Mesendoderm (in vitro differentiated cells): ENCODE measurements around the gene LAMC1.

Experiments
- DNase-seq: peaks from one replicate; pipeline ENCODE4 v3.0.0; 2013
- H2AK5ac ChIP-seq: 2 replicates; pipeline ENCODE4 v1.6.1; 2013; ENCODE audit warnings: low read length, inconsistent platforms
- H2BK120ac ChIP-seq: 2 replicates; pipeline ENCODE4 v1.6.1; 2013; ENCODE audit warnings: low read depth, mild to moderate bottlenecking, low read length, moderate library complexity, mixed read lengths
- H2BK15ac ChIP-seq: replicated peaks from 2 replicates; pipeline ENCODE4 v1.6.1; 2013; ENCODE audit warnings: low read depth, mild to moderate bottlenecking, moderate library complexity
- H2BK5ac ChIP-seq: 2 replicates; pipeline ENCODE4 v1.6.1; 2013; ENCODE audit warnings: low read length, inconsistent platforms
- H3K18ac ChIP-seq: 2 replicates; pipeline ENCODE4 v1.6.1; 2013; ENCODE audit warnings: mild to moderate bottlenecking, low read length, mixed read lengths
- H3K23ac ChIP-seq: one replicate; pipeline ENCODE4 v1.6.1; 2013; ENCODE audit warnings: low read length
- H3K27ac ChIP-seq: 2 replicates; pipeline ENCODE4 v1.5.1; 2013; ENCODE audit warnings: low read depth, mild to moderate bottlenecking, inconsistent platforms, low read length, moderate library complexity
- H3K27me3 ChIP-seq: 2 replicates; pipeline ENCODE4 v1.6.1; 2013; ENCODE audit warnings: low read length, control low read depth, mild to moderate bottlenecking, inconsistent platforms; ENCODE audit not compliant: insufficient read depth, poor library complexity
- H3K36me3 ChIP-seq: 2 replicates; pipeline ENCODE4 v1.6.1; 2013; ENCODE audit warnings: low read length, inconsistent platforms; ENCODE audit not compliant: control insufficient read depth, insufficient read depth
- H3K4ac ChIP-seq: one replicate; pipeline ENCODE4 v1.6.1; 2013; ENCODE audit warnings: low read depth, mild to moderate bottlenecking, low read length, moderate library complexity
- H3K4me1 ChIP-seq: 2 replicates; pipeline ENCODE4 v1.6.1; 2013; ENCODE audit warnings: low read depth, low read length, inconsistent platforms; ENCODE audit not compliant: control insufficient read depth
- H3K4me2 ChIP-seq: 2 replicates; pipeline ENCODE4 v1.6.1; 2013; ENCODE audit warnings: low read length
- H3K4me3 ChIP-seq: 2 replicates; pipeline ENCODE4 v1.5.1; 2013; ENCODE audit warnings: mild to moderate bottlenecking, low read length
- H3K56ac ChIP-seq: one replicate; pipeline ENCODE4 v1.6.1; 2013; ENCODE audit warnings: low read length
- H3K79me1 ChIP-seq: 2 replicates; pipeline ENCODE4 v1.6.1; 2013; ENCODE audit warnings: low read length, inconsistent platforms
- H3K79me2 ChIP-seq: 2 replicates; pipeline ENCODE4 v1.6.1; 2013; ENCODE audit warnings: mild to moderate bottlenecking, low read length; ENCODE audit not compliant: control insufficient read depth, insufficient read depth
- H3K9ac ChIP-seq: 2 replicates; pipeline ENCODE4 v1.6.1; 2013; ENCODE audit warnings: low read length, inconsistent platforms
- H4K5ac ChIP-seq: one replicate; pipeline ENCODE4 v1.6.1; 2013; ENCODE audit warnings: low read length
- H4K8ac ChIP-seq: one replicate; pipeline ENCODE4 v1.6.1; 2013; ENCODE audit warnings: low read depth, mild to moderate bottlenecking, control low read depth, low read length, moderate library complexity
- WGBS: extraction: QIAGEN DNeasy Blood & Tissue Kit; methylation state at CpG from one replicate; pipeline ENCODE4 v1.1.7; 2013; ENCODE audit warnings: low lambda C conversion rate, missing lambda C conversion rate; ENCODE audit not compliant: insufficient coverage; ENCODE audit errors: extremely low coverage; 5-methylcytosine and 5-hydroxymethylcytosine counted together

LAMC1 gene

DNA sequence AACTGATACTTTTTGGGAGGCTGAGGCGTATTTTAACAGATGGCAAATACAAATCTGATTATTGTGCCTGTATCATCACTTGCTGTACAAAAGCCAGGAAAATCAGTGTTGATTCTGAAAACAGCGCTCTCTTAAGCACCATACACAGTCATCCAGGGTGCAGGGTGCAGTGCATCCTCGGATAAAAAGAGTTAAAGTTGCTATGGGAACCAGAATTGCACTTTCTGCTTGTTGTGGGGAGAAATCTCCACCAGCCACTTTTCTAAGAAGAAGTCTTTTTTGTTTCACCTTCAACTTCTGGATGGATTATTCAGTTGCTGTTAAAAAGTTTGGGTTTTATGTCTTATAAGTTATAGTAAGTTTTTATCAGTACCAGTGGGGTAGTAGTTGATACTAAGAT lies 3.8 kb downstream of the LAMC1 start:
- H3K9ac ChIP-seq: no peak overlapping the region
- peaks cover 7% of the 10 kb centered on the region for H3K79me2 ChIP-seq
- whole genome bisulfite sequencing: no CpG with 5 or more reads among the region's 3 CpGs
- H3K23ac ChIP-seq: no peak overlapping the region
- H3K27ac ChIP-seq: no peak overlapping the region
- no peak overlapping the region for H2AK5ac ChIP-seq
- H3K56ac ChIP-seq: no peak overlapping the region
- peaks cover 7% of the 10 kb centered on the region for H3K79me1 ChIP-seq
- H3K18ac ChIP-seq: no peak overlapping the region
- H2BK15ac ChIP-seq: no peak overlapping the region
- H3K4ac ChIP-seq: no peak overlapping the region
- H3K4me3 ChIP-seq: no peak overlapping the region
- H4K8ac ChIP-seq: no peak overlapping the region
- no peak overlapping the region for H2BK120ac ChIP-seq
- DNase-seq: no peak
- no peak overlapping the region for H3K4me2 ChIP-seq
- H2BK5ac ChIP-seq: no peak overlapping the region
- no peaks in the 10 kb centered on the region for H3K27me3 ChIP-seq
- H3K36me3 ChIP-seq: no peaks in the 10 kb centered on the region
- no peak overlapping the region for H4K5ac ChIP-seq
- H3K4me1 ChIP-seq: peaks cover 4% of the 10 kb centered on the region

DNA sequence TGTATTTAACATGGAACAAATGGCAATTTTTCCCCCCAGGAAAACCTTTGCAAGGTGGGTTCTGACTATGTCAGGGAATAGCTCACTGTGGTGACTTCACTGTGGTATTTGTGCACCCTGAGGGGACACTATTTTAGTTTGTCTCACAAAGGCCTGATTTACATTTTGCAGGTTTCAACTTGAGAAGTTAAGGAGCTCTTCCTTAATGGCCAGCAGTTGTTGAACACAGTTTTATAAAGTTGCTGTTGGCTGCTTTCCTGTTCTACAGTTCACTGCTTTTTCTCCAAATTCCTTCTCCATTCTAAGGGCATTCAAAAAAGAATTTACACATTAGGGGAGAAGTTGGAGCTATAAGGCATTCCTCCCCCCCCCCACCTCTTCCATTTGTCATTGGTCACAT lies 4.6 kb downstream of the LAMC1 start:
- no peak overlapping the region for H4K5ac ChIP-seq
- no peak overlapping the region for H2BK5ac ChIP-seq
- H3K4me3 ChIP-seq: no peak overlapping the region
- no peak overlapping the region for H3K18ac ChIP-seq
- H3K4ac ChIP-seq: no peak overlapping the region
- H3K9ac ChIP-seq: no peak overlapping the region
- no peak overlapping the region for H3K4me2 ChIP-seq
- peaks cover 4% of the 10 kb centered on the region for H3K4me1 ChIP-seq
- no peak overlapping the region for H2AK5ac ChIP-seq
- H3K27me3 ChIP-seq: no peaks in the 10 kb centered on the region
- no peak overlapping the region for H2BK15ac ChIP-seq
- H4K8ac ChIP-seq: no peak overlapping the region
- H2BK120ac ChIP-seq: no peak overlapping the region
- H3K36me3 ChIP-seq: no peaks in the 10 kb centered on the region
- H3K56ac ChIP-seq: no peak overlapping the region
- peak; percentile 69 for DNase-seq
- peaks cover 7% of the 10 kb centered on the region for H3K79me2 ChIP-seq
- H3K79me1 ChIP-seq: peaks cover 7% of the 10 kb centered on the region
- H3K27ac ChIP-seq: peak overlapping the region; percentile 32
- H3K23ac ChIP-seq: no peak overlapping the region

DNA sequence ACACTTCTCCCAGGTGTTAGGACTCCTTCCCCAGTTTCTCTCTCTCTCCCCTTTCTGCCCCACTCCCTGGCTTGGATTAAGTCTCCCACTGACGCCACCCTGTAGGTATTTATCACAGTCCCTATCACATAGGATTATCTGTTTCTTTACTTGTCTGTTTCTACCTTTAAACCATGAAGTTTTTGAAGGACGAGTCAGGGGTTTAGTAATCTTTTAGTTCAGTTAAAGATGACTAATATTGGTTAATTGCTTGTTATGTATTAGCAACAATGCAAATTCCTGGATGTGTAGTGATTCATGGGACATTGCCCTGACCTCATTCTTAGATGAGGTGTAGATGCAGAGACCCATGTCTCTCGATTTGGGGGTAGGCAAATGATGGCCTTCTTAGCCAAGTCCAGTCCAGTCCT lies 6.4 kb downstream of the LAMC1 start:
- H3K36me3 ChIP-seq: no peaks in the 10 kb centered on the region
- H3K18ac ChIP-seq: no peak overlapping the region
- peak; percentile 73 for DNase-seq
- no peak overlapping the region for H3K27ac ChIP-seq
- H3K4me2 ChIP-seq: no peak overlapping the region
- H3K4me1 ChIP-seq: peaks cover 4% of the 10 kb centered on the region
- H3K9ac ChIP-seq: no peak overlapping the region
- no peaks in the 10 kb centered on the region for H3K27me3 ChIP-seq
- H3K23ac ChIP-seq: no peak overlapping the region
- H3K56ac ChIP-seq: no peak overlapping the region
- H3K79me2 ChIP-seq: peaks cover 9% of the 10 kb centered on the region
- no peak overlapping the region for H3K4ac ChIP-seq
- no peak overlapping the region for H3K4me3 ChIP-seq
- no peak overlapping the region for H2BK15ac ChIP-seq
- no peak overlapping the region for H2BK120ac ChIP-seq
- H4K5ac ChIP-seq: no peak overlapping the region
- no peak overlapping the region for H4K8ac ChIP-seq
- H2BK5ac ChIP-seq: no peak overlapping the region
- WGBS: no CpG with 5 or more reads among the region's 3 CpGs
- peaks cover 7% of the 10 kb centered on the region for H3K79me1 ChIP-seq
- no peak overlapping the region for H2AK5ac ChIP-seq

DNA sequence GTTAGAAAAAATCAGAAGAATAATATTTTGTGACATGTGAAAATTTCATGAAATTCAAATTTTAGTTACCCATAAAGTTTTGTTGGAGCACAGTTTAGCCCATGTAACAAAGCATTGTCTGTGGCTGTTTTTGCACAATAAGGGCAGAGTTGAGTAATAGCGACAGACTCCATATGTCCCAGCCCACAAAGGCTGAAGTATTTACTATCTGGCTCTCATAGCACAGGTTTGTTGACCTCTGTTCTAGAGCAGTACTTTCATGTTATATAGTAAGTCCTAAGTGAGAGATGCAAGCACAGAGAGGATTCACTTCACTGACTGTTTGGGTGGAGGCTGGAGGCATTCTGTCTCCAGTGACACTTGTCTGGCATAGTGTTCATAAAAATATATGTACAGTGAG lies 6.8 kb downstream of the LAMC1 start:
- Histone ChIP-seq H2AK5ac (no peak overlapping the region), H3K4ac (no peak overlapping the region), H4K5ac (no peak overlapping the region), H3K4me1 (peaks cover under 1% of the 10 kb centered on the region), H3K23ac (no peak overlapping the region), H3K9ac (no peak overlapping the region), H3K18ac (no peak overlapping the region), H2BK15ac (no peak overlapping the region), H2BK5ac (no peak overlapping the region), H3K4me3 (no peak overlapping the region), H3K27me3 (no peaks in the 10 kb centered on the region), H3K27ac (no peak overlapping the region), H3K79me1 (peaks cover 7% of the 10 kb centered on the region), H2BK120ac (no peak overlapping the region), H3K56ac (no peak overlapping the region), H3K36me3 (no peaks in the 10 kb centered on the region), H3K79me2 (peaks cover 9% of the 10 kb centered on the region), H4K8ac (no peak overlapping the region), H3K4me2 (no peak overlapping the region)
- no peak for DNase-seq
- no CpG with 5 or more reads among the region's 1 CpG for WGBS

DNA sequence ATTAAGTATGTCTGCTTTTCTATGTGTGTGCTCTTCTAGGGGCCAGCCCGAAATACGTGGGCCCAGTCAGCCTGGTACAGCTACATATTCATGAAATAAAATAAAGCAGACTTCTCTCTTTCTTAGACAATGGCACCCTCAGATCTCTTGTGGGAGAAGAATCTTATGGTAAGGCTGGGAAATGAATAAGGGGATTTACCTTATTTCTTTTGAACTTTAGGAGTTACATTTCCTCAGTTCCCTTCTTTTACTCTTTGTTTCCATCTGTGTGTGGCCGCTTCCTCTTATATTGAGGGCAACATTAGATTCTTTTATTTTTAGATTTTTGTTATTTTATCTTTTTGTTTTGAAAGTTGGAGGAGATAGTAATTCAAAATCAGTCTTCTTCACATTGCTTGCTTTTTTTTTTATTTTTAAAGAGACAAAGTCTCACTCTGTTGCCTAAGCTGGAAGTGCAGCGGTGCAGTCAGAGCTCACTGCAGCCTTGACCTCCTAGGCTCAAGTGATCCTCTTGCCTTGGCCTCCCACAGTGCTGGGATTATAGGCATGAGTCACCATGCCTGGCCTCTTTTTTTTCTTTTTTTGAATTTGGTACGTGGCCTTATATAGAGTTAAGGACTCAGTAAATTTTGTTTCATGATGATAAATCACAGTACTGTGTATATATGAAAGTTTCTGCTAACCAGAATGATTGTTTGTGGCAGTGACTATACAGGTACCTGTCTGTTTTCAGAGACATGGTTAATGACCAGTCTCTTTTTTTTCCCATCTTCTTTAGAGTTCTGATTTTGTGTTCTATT lies 9.1 kb downstream of the LAMC1 start:
- no peak overlapping the region for H3K4me3 ChIP-seq
- no peak overlapping the region for H2BK120ac ChIP-seq
- peaks cover 3% of the 10 kb centered on the region for H3K79me1 ChIP-seq
- no peak overlapping the region for H4K8ac ChIP-seq
- no peak overlapping the region for H3K18ac ChIP-seq
- WGBS: no CpG with 5 or more reads among the region's 5 CpGs
- no peak overlapping the region for H2BK15ac ChIP-seq
- H3K4me1 ChIP-seq: no peaks in the 10 kb centered on the region
- H3K27me3 ChIP-seq: no peaks in the 10 kb centered on the region
- DNase-seq: peak; percentile 50
- H2AK5ac ChIP-seq: no peak overlapping the region
- no peak overlapping the region for H3K56ac ChIP-seq
- H3K9ac ChIP-seq: no peak overlapping the region
- no peak overlapping the region for H4K5ac ChIP-seq
- H3K27ac ChIP-seq: no peak overlapping the region
- no peaks in the 10 kb centered on the region for H3K36me3 ChIP-seq
- H3K4me2 ChIP-seq: no peak overlapping the region
- H3K79me2 ChIP-seq: peaks cover 5% of the 10 kb centered on the region
- no peak overlapping the region for H3K4ac ChIP-seq
- no peak overlapping the region for H2BK5ac ChIP-seq
- H3K23ac ChIP-seq: no peak overlapping the region

DNA sequence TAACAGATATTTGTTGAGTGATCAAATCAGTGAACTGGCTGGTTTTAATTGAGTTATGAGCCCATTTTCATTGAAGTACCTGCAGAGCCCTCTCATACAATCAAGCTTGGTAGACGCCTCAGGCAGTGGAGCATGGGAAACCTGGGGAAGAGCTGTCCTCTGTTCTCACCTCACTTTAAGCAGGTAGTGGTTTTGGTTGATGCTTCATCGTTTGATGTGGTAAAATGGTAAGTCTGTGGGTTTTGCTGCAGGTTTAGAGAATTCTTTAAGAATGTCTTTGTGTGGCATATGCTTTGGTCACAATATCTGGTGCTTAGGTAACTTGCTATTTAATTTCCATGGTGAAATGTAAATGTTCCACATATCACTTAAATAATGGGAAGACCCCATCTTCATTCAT lies 10.0 kb downstream of the LAMC1 start:
- no peak overlapping the region for H2BK5ac ChIP-seq
- no peaks in the 10 kb centered on the region for H3K4me1 ChIP-seq
- no peak overlapping the region for H3K27ac ChIP-seq
- H3K4me3 ChIP-seq: no peak overlapping the region
- no peak overlapping the region for H4K8ac ChIP-seq
- no peak overlapping the region for H3K4me2 ChIP-seq
- H3K4ac ChIP-seq: no peak overlapping the region
- no CpG with 5 or more reads among the region's 2 CpGs for WGBS
- H2BK15ac ChIP-seq: peak overlapping the region; percentile 98
- peaks cover 5% of the 10 kb centered on the region for H3K79me2 ChIP-seq
- H3K56ac ChIP-seq: no peak overlapping the region
- H3K9ac ChIP-seq: no peak overlapping the region
- no peak overlapping the region for H2BK120ac ChIP-seq
- no peak overlapping the region for H4K5ac ChIP-seq
- no peaks in the 10 kb centered on the region for H3K27me3 ChIP-seq
- H3K18ac ChIP-seq: no peak overlapping the region
- peaks cover 3% of the 10 kb centered on the region for H3K79me1 ChIP-seq
- no peaks in the 10 kb centered on the region for H3K36me3 ChIP-seq
- no peak overlapping the region for H3K23ac ChIP-seq
- DNase-seq: no peak
- no peak overlapping the region for H2AK5ac ChIP-seq
